GM20431 (cell line): ENCODE results near the gene TMEM62.
"Not testable (repeated sequence)": the region's sequence is repeated elsewhere in the genome, so short reads cannot be mapped to it uniquely, and the experiment has no call there.

Source experiments
- in situ Hi-C: fragments of 300-500 bp; cut with MseI, MboI; formaldehyde crosslinking; loops from one replicate; pipeline ENCODE4 v1.15.0; 2020; ENCODE audit warnings: low sequenced_read_pairs; ENCODE audit not compliant: unreplicated experiment

Gene TMEM62

DNA sequence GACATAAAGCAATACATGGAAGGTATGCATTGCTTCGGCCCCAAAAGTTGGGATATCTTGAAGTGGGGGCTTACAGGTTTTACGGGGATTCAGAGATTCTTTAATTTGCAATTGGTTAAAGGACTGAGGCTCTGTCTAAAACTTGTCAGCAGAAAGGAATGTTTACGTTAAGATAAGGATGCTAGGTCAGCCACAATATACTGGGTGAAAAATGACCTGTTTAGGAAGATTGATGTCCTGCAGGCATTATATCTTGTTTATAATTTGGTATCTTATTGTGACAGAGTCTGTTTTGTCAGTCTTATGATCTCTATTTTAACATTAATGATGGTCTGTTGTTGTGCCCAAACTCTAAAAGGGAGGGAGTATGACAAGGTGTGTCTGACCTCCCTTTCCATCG is 36.5 kb downstream of the TMEM62 start:
- in situ Hi-C loops = no loop called here

DNA sequence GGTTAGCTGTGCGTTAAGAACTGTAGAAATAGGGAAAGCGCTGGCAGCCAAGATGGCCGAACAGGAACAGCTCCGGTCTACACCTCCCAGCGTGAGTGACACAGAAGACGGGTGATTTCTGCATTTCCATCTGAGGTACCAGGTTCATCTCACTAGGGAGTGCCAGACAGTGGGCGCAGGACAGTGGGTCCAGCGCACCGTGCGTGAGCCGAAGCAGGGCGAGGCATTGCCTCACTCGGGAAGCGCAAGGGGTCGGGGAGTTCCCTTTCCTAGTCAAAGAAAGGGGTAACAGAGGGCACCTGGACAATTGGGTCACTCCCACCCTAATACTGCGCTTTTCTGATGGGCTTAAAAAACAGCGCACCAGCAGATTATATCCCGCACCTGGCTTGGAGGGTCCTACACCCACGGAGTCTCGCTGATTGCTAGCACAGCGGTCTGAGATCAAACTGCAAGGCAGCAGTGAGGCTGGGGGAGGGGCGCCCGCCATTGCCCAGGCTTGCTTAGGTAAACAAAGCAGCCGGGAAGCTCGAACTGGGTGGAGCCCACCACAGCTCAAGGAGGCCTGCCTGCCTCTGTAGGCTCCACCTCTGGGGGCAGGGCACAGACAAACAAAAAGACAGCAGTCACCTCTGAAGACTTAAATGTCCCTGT is 42.4 kb downstream of the TMEM62 start:
- in situ Hi-C loops = not testable (repeated sequence)

DNA sequence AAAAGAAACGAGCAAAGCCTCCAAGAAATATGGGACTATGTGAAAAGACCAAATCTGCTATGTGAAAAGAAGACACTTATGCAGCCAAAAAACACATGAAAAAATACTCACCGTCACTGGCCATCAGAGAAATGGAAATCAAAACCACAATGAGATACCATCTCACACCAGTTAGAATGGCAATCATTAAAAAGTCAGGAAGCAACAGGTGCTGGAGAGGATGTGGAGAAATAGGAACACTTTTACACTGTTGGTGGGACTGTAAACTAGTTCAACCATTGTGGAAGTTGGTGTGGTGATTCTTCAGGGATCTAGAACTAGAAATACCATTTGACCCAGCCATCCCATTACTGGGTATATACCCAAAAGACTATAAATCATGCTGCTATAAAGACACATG is 43.8 kb downstream of the TMEM62 start:
- in situ Hi-C loops = not testable (repeated sequence)

DNA sequence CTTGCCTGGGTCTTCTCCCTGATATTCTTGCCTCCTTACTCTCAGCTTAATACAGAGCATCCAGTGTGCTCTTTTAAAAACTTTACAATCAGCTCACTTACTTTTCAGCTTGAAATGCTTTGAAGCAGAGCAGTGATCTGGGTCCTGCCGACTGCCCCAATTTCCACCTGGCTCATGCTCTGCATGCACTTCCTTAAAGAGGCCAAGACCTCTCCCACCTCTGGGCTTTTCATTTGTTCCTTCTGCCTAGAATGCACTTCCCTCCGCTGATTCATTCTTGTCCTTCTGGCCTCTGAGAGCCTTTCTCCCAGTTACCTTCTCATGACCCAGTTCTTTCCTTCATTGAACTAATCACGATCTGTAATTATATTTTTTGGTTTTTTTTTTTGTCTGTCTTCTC is 49.9 kb downstream of the TMEM62 start:
- in situ Hi-C loops = no loop called here

DNA sequence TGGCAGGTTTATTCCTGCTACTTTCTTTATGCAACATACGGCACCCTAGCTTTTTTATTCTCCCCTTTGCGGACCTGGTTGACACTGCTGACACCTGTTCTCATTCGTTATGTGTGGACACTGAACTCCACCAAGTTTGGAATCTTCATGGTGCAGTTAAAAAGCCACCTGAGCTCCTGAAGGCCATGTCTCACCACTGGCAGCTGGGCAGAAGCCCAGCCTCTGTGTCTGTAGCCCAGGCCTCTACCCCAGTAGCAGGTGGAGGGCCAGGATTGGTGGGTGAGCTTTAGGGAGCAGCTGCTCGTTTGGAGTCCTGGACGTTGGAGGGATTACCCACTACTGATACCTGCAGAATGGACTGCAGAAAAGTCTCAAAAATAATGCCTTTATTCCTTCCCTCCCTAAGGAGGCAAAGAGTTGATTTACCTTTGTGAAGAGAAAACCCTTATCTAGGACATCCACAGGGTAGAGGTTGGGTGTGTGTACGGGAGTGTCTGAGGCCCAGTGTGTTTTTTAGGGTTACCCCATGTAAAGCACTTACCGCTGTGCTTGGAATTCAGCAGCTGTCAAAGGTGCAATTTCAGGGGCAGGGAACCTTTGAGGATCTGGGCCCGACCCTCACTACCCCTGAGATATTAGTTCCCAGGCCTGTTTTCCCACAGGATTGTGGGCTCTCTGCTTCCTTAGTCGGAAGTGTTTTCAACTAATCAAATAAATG is 51.2 kb downstream of the TMEM62 start:
- in situ Hi-C loops = no loop called here

DNA sequence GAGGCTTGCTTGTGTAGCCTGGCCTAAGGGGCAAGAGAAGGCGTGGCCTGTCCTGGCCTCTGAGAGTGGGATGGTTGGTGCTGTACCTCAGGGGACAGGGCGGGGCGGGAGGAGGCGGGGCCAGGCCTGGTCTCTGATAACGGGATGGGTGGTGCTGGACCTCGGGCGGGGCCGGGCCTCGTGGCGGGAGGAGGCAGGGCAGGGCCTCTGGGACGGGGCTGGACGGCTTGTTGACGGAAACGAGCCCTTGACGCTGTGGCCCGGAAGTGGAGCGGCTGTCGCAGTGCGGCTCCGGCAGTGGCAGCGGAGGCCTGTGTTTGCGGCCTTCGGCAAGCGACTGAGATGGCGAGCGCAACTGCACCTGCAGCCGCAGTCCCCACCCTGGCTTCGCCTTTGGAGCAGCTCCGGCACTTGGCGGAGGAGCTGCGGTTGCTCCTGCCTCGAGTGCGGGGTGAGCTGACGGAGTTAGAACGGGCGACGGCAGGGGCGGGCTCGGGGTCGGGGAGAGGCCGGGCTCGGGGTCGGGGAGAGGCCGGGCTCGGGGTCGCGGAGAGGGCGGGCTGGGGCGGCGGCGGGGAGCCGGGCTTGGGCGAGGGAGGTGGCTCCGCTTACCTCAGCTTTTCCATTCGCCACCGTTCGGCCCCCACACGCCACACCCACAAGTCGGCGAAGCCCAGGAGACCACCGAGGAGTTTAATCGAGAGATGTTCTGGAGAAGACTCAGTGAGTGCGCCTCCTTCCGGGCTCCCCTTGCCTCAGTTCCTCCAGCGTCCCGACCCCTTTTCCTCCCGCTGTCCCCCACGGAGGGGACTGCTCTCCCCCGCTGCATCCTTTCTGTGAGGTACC is 52.0 kb downstream of the TMEM62 start, which contains the start of gene CCNDBP1:
Gene CCNDBP1 (plus strand): TSS at position 247 of the 846 bp plus-strand sequence. CDS start 96 bp downstream, at position 343.
- in situ Hi-C loops = no loop called here

DNA sequence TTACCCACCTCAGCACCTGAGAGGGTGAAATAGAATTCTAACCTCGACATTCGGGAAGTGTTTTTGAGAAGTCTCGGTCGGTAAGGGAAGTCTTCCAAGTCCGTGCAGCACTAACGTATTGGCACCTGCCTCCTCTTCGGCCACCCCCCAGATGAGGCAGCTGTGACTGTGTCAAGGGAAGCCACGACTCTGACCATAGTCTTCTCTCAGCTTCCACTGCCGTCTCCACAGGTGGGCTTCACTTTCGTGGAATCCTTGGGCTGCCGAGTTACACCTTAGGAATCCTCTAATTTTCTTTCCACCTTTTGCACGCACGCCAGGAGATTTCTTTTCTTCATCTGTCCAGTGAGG is 52.6 kb downstream of the TMEM62 start:
- in situ Hi-C loops = no loop called here

DNA sequence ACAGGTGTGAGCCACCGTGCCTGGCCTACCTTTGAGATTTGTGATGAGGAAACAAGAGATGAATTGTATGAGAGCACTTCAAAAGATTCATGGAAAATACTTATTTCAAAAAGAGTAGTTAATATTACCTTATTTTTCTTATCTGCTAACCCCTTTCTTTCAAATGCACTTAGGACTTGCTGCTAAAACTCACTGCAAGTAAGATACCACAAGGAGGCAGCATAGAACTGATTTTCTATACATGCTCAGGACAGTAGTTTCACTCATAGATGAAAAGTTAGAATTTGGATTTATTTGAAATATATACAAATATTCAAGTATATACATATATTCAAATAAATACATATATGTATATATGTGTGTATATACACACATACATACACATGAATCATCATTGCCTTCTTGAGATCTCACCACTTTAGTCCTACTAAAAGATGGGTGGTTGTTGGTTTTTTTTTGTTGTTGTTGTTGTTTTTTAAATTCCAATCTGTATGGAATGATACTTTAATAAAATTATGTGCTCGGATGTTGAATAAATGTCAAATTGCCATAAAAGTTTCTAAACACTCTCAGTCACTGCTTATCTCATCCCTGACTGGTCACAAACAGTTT is 54.3 kb downstream of the TMEM62 start:
- in situ Hi-C loops = no loop called here

DNA sequence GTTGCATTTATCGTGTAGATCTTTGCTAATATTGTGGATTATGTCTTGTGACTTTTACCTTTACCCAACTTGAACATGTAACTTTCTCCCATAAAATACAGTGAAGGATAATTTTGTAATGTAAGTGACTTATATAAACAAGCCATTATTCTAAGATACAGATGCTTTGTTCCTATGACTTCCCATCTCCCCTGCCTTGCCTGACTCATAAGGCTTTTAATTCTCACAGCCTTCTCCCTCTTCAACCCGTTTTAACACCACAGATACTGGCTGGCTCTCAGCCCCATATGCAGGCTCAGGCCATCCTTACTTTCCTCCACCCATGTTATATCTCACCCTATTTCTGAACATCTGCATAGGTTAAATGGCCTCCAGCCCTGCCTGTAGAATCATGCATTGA is 55.9 kb downstream of the TMEM62 start:
- in situ Hi-C loops = no loop called here

DNA sequence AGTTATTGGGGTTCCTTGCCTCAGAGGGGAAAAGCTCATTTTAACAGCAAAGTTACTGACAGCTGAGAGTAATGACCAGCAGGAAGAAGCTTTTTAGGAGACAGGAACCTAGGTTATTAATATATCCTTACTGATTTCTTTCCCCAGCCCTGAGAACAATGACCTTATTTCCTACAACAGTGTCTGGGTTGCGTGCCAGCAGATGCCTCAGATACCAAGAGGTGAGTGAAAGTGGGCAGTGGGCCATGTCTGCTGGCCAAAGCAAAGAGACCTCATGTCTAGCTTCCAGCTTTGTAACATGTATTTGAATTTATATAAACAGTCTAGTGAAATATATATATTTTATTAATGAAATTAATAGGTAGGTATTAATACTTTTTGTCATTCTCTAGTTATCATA is 56.8 kb downstream of the TMEM62 start:
- in situ Hi-C loops = no loop called here

DNA sequence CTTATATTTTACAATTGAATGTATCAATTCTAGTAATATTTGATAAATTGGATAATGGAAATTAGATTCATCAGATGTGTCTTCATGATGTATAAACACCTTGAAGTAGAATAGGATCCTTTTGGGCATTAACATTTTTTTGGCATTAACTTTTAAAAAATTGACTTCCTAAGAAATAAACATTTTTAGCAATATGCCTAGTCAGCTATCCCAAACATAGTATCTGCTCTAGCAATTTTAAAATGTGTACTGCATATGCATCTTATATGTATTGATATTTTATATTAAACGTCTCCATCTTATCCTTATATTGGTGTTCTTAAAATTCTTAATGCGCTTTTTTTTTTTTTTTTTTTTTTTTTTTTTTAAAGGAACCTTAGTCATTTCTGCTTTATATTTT is 60.3 kb downstream of the TMEM62 start:
- in situ Hi-C loops = no loop called here

DNA sequence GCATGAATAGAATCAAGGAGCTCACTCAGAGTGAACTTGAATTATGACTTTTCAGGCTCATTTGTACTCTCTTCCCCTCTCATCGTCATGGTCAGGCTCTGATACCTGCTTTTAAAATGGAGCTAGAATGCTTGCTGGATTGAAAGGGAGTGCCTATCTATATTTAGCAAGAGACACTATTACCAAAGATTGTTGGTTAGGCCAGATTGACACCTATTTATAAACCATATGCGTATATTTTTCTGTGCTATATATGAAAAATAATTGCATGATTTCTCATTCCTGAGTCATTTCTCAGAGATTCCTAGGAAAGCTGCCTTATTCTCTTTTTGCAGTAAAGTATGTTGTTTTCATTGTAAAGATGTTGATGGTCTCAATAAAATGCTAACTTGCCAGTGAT is 61.4 kb downstream of the TMEM62 start:
- in situ Hi-C loops = no loop called here

DNA sequence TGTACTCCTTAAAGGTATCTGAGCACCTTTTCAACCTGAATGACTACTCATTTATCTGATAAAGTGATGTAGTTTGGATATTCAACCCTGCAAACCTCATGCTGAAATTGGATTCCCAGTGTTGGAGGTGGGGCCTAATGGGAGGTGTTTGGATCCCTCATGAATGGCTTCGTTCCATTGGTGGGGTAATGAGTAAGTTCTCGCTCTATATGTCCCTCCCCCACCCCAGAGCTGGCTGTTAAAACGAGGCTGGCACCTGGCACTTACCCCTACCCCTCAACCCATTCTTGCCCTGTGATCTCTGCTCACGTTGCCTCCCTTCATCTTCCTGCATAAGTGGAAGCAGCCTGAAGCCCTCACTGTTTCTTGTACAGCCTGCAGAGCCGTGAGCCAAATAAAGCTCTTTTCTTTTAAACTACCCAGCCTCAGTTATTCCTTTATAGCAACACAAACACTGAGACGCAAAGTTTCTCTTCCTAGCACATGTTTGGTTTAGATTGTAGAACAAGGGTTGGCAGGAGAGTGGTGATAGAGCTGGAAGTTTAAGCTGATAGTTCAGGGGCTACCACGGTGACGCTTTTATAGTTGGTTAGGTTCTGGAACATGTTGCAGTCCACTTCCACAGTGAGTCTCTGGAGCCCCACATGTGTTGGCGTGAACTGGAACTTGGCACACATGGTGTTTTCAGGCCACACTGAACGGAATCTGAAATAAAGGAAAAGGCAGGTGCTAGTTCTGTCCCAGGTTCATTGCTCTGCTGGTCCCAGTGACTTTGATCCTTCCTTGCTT is 63.6 kb downstream of the TMEM62 start:
- in situ Hi-C loops = no loop called here

DNA sequence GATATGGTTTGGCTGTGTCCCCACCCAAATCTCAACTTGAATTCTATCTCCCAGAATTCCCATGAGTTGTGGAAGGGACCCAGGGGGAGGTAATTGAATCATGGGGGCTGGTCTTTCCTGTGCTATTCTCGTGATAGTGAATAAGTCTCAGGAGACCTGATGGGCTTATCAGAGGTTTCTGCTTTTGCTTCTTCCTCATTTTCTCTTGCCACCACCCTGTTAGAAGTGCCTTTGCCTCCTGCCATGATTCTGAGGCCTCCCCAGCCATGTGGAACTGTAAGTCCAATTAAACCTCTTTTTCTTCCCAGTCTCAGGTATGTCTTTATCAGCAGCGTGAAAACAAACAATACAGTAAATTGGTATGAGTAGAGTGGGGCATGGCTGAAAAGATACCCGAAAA is 64.4 kb downstream of the TMEM62 start:
- in situ Hi-C loops = not testable (repeated sequence)

DNA sequence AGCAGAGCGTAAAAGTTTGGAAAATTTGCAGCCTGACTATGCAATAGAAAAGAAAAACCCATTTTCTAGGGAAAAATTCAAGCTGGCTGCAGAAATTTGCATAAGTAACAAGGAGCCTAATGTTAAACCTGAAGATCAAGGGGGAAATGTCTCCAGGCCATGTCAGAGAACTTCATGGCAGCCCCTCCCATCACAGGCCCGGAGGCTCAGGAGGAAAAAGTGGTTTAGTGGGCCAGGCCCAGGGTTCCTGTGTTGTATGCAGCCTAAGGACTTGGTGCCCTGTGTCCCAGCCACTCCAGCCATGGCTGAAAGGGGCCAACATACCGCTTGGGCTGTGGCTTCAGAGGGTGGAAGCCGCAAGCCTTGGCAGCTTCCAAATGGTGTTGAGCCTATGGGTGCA is 65.2 kb downstream of the TMEM62 start:
- in situ Hi-C loops = not testable (repeated sequence)

DNA sequence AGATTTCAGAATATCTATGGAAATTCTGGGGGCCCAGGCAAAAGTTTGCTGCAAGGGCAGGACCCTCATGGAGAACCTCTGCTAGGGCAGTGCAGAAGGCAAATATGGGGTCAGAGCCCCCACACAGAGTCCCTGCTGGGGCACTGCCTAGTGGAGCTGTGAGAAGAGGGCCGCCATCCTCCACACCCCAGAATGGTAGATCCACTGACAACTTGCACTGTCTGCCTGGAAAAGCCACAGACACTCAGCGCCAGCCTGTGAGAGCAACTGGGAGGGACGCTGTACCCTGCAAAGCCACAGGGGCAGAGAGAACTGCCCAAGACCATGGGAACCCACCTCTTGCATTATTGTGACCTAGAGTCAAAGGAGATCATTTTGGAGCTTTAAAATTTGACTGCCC is 65.6 kb downstream of the TMEM62 start:
- in situ Hi-C loops = no loop called here

DNA sequence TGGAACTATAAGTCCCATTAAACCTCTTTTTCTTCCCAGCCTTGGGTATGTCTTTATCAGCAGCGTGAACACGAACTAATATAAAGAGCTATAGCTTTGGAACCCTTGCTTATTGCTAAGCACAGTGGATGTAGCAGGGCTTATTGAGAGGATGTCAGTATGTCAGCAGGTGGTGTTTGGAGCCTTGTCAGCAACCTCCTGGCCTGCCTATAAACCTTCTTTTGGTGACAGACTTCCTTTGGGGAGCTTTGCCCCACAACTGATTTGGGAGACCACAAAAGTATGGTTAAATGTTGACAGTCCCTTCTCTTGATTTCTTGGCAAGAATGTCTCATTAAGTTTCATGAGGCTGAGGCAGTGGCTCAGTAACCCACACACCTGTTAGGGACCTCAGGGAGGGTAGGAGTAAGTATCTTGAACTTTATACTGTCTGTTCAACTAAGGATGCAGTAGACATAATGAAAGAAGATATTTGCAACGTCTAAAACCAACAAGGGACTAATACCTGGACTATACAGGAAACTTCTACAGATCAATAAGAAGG is 66.6 kb downstream of the TMEM62 start:
- in situ Hi-C loops = no loop called here

DNA sequence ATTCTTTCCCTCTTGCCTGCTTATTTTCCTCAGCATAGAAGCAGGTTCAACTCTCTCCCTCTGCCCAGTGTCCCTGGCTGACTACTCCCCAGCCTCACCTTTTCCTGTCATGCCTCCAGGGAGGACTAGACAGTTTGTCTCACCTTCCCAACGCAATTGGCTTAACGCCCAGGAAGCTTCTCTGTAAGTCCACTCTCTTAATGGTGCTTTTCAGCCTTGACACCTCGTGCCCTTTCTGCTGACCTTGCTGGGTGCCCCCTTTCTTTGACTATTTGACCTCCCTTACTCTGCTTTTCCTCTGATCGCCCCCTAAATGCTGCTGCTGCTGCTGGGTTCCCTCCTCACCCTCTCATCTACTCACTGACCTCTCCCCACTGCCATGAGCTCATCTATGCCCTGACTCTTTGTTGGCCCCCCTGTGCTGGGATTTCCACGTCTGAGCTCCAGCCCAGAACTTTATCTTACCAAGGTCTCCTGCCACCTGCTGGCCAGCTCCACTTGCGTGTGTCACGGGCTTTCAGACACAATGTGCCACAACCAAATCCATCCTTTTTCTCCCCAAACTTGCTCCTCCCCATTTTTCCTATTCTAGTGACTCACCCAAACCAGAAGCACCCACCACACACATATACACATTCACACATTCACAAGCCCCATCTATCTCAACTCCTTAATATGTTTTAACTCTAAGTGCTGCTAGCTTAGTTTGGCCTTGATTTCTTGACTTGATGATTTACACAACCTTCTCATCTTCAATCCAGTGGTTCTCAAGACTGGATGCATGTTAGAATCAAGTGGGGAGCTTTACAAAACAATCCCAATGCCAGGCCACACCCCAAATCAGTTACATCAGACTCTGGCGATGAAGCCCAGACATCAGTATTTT is 70.9 kb downstream of the TMEM62 start:
- in situ Hi-C loops = no loop called here

DNA sequence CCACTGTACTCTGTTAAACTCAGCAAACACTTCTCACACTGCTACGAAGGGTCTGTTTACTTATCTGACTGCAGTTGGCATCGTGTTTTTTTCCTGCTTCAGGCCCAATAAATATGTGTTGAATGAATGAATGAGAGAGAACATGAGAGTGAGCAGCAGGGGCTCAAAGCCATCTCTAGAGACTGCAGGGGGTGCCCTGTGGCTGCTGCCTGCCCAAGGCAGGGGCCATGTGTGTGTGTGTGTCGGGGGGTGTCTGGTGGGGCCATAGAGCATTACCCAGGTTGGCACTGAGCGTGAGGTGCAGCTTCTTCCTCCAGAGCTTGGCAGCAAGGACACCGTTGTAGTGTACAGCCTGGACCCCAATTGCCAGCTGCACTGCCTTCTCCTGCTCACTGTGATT is 72.7 kb downstream of the TMEM62 start:
- in situ Hi-C loops = no loop called here
